Pons (tissue), 1 donor: ENCODE data around the gene FABP1.

ENCODE experiments used
- DNase-seq: peaks from one replicate; pipeline ENCODE4 v3.0.0-alpha.2; 2016; ENCODE audit warnings: low spot score

FABP1 gene

GRCh38 chr2:88081924-88082608 lies 45.8 kb downstream of the FABP1 start:
- peak; percentile 46 for DNase-seq

GRCh38 chr2:88080545-88080944 lies 47.3 kb downstream of the FABP1 start:
- no peak for DNase-seq

- no peak for DNase-seq
Measured at GRCh38 chr2:88078643-88079172, 49.2 kb downstream of the FABP1 start.

- no peak for DNase-seq
Measured at GRCh38 chr2:88077080-88077479, 50.8 kb downstream of the FABP1 start.

- no peak for DNase-seq
Measured at GRCh38 chr2:88074854-88075292, 53.0 kb downstream of the FABP1 start.

- no peak for DNase-seq
Measured at GRCh38 chr2:88074150-88074549, 53.7 kb downstream of the FABP1 start.
